Hepatocyte (in vitro differentiated cells): Measurements from ENCODE around the gene KLHL17. TPM values are rescaled to one million over a fixed set of nuclear protein-coding genes. Genes with fewer than 3 reads are reported as not detected.
A peak's percentile ranks its signal among the peaks of the same experiment; 100 is the strongest.
"Not testable (repeated sequence)": the region's sequence is repeated elsewhere in the genome, so short reads cannot be mapped to it uniquely, and the experiment has no call there.

Experiments used
- DNase-seq: peaks from one replicate; pipeline ENCODE4 v3.0.0-alpha.2; 2016; ENCODE audit warnings: low spot score
- H2AFZ ChIP-seq: fragments of 200-600 bp; sonication (generic); 2 replicates; pipeline ENCODE4 v1.6.0; 2016; ENCODE audit warnings: antibody characterized with exemption, mild to moderate bottlenecking
- H3K27ac ChIP-seq: fragments of 200-600 bp; sonication (generic); 2 replicates; pipeline ENCODE4 v1.5.1; 2016; ENCODE audit warnings: mild to moderate bottlenecking
- H3K27me3 ChIP-seq: fragments of 200-600 bp; sonication (generic); 2 replicates; pipeline ENCODE4 v1.6.1; 2016
- H3K36me3 ChIP-seq: fragments of 200-600 bp; sonication (generic); replicated peaks from 2 replicates; pipeline ENCODE4 v1.5.1; 2016; ENCODE audit warnings: low read depth; ENCODE audit not compliant: insufficient read depth
- H3K4me1 ChIP-seq: fragments of 200-600 bp; sonication (generic); 2 replicates; pipeline ENCODE4 v1.5.1; 2016; ENCODE audit warnings: mild to moderate bottlenecking, moderate library complexity; ENCODE audit not compliant: insufficient read depth
- H3K4me2 ChIP-seq: fragments of 200-600 bp; sonication (generic); 2 replicates; pipeline ENCODE4 v1.6.0; 2016
- H3K4me3 ChIP-seq: fragments of 200-600 bp; sonication (generic); 2 replicates; pipeline ENCODE4 v1.5.1; 2016; ENCODE audit warnings: mild to moderate bottlenecking
- H3K79me2 ChIP-seq: fragments of 200-600 bp; sonication (generic); 2 replicates; pipeline ENCODE4 v1.6.0; 2017; ENCODE audit warnings: mild to moderate bottlenecking
- H3K9me2 ChIP-seq: fragments of 200-600 bp; sonication (generic); replicated peaks from 2 replicates; pipeline ENCODE4 v1.6.0; 2017; ENCODE audit warnings: mild to moderate bottlenecking; ENCODE audit not compliant: insufficient read depth
- H3K9me3 ChIP-seq: fragments of 200-600 bp; sonication (generic); 2 replicates; pipeline ENCODE4 v1.5.1; 2016; ENCODE audit warnings: low read depth, mild to moderate bottlenecking
- H4K20me1 ChIP-seq: fragments of 200-600 bp; sonication (generic); 2 replicates; pipeline ENCODE4 v1.6.0; 2016; ENCODE audit warnings: mild to moderate bottlenecking; ENCODE audit not compliant: insufficient read depth, poor library complexity, severe bottlenecking
- EZH2 ChIP-seq: fragments of 200-600 bp; sonication (generic); IDR thresholded peaks from 2 replicates; pipeline ENCODE4 v1.6.1; 2016; ENCODE audit warnings: antibody characterized with exemption, mild to moderate bottlenecking, borderline replicate concordance
- EZH2phosphoT487 ChIP-seq: fragments of 200-600 bp; sonication (generic); IDR thresholded peaks from one replicate; pipeline ENCODE4 v1.6.1; 2018; ENCODE audit warnings: antibody characterized with exemption, mild to moderate bottlenecking, low read depth, moderate library complexity; ENCODE audit not compliant: unreplicated experiment, severe bottlenecking
- WGBS: methylation state at CpG from one replicate; pipeline ENCODE4 v1.1.6; 2016; ENCODE audit warnings: low lambda C conversion rate; ENCODE audit errors: missing lambda C conversion rate; 5-methylcytosine and 5-hydroxymethylcytosine counted together
- polyA plus RNA-seq: library from polyadenylated mRNA; unstranded; fragments of >200 nt; fragmentation: Nextera tagmentation; extraction: Ambion mirVana; gene quantifications from 2 replicates; pipeline ENCODE4 v1.2.1, GENCODE V29; 2016
- total RNA-seq: library from RNA; depleted of rRNA; stranded (reverse); fragments of >200 nt; gene quantifications from 2 replicates; pipeline ENCODE4 v1.2.3, GENCODE V29; 2014
- TF ChIP-seq, protein P1 (sequence below): fragments of 200-600 bp; sonication (generic); IDR thresholded peaks from 2 replicates; pipeline ENCODE4 v1.5.1; 2016; ENCODE audit warnings: antibody characterized with exemption, mild to moderate bottlenecking; ENCODE audit not compliant: poor library complexity

KLHL17 gene
- total and polyA plus RNA-seq, 2 experiments from 2014 or later = 13.8 to 25.0 TPM

DNA sequence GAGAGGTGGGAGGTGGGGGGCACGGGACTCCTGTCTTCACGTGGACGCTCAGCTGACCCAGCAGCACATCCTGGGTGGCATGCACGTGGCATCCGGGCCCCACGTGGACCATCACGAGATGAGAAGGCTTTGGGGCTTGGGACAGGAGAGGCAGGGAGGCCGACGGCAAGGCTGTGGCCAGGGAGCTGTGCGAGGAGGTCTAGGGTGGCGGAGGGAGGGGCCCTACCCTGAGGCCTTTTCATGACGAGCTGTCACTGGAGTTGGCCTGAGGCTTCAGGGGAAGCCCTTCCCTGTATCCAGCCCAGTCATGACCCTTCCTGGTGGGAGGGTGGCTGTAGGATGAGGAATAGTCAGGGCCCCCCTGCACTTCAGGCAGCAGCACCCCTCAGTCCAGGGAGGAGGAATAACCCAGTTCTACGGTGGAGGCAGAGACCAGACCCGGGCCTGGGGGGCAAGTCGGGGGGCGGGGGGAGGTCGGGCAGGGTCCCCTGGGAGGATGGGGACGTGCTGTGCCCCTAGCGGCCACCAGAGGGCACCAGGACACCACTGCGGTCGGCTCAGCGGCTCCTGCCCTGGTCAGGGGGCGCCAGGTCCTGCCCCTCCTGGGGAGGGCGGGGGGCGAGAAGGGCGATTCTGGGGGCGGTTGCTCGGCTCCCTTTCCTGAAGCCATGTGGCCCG lies 23.6 kb downstream of the KLHL17 start:
- Histone ChIP-seq H3K9me2 (no peaks in the 10 kb centered on the region), H3K4me3 (no peak overlapping the region), H3K36me3 (no peaks in the 10 kb centered on the region), H3K27ac (no peak overlapping the region), H4K20me1 (no peaks in the 10 kb centered on the region), H3K9me3 (no peaks in the 10 kb centered on the region), H3K4me2 (peak overlapping the region; percentile 95), H3K4me1 (no peaks in the 10 kb centered on the region), H3K27me3 (peaks cover 5% of the 10 kb centered on the region), H3K79me2 (no peaks in the 10 kb centered on the region), H2AFZ (peak overlapping the region; percentile 60)
- no peak for TF ChIP-seq EZH2
- no peak for TF ChIP-seq EZH2phosphoT487
- TF ChIP-seq, protein P1, sequence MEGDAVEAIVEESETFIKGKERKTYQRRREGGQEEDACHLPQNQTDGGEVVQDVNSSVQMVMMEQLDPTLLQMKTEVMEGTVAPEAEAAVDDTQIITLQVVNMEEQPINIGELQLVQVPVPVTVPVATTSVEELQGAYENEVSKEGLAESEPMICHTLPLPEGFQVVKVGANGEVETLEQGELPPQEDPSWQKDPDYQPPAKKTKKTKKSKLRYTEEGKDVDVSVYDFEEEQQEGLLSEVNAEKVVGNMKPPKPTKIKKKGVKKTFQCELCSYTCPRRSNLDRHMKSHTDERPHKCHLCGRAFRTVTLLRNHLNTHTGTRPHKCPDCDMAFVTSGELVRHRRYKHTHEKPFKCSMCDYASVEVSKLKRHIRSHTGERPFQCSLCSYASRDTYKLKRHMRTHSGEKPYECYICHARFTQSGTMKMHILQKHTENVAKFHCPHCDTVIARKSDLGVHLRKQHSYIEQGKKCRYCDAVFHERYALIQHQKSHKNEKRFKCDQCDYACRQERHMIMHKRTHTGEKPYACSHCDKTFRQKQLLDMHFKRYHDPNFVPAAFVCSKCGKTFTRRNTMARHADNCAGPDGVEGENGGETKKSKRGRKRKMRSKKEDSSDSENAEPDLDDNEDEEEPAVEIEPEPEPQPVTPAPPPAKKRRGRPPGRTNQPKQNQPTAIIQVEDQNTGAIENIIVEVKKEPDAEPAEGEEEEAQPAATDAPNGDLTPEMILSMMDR = peak; percentile 96
- peak; percentile 69 for DNase-seq
- 32% methylated on average over 20 of the region's 29 CpGs for WGBS

DNA sequence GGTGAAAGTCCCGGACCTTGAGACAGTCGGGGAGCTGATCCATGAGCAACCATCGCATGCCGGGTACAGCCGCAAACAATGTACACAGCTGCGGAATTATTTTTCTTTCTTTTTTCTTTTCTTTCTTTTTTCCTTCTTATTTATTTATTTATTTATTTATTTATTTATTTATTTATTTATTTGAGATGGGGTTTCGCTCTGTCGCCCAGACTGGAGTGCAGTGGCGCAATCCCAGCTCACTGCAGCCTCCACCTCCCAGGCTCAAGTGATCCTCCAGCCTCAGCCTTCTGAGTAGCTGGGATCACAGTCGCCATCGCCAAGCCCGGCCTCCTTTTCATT lies 24.1 kb downstream of the KLHL17 start:
- Histone ChIP-seq H3K4me3 (no peak overlapping the region), H2AFZ (peak overlapping the region; percentile 60), H3K4me2 (peak overlapping the region; percentile 95), H3K9me2 (no peaks in the 10 kb centered on the region), H3K27ac (no peak overlapping the region), H3K27me3 (peaks cover 6% of the 10 kb centered on the region), H3K9me3 (no peaks in the 10 kb centered on the region), H3K36me3 (no peaks in the 10 kb centered on the region), H3K4me1 (no peaks in the 10 kb centered on the region), H4K20me1 (no peaks in the 10 kb centered on the region), H3K79me2 (no peaks in the 10 kb centered on the region)
- 61% methylated on average over 11 of the region's 12 CpGs for WGBS
- TF ChIP-seq, protein P1 = no peak
- TF ChIP-seq EZH2 = no peak
- no peak for TF ChIP-seq EZH2phosphoT487
- DNase-seq = no peak

DNA sequence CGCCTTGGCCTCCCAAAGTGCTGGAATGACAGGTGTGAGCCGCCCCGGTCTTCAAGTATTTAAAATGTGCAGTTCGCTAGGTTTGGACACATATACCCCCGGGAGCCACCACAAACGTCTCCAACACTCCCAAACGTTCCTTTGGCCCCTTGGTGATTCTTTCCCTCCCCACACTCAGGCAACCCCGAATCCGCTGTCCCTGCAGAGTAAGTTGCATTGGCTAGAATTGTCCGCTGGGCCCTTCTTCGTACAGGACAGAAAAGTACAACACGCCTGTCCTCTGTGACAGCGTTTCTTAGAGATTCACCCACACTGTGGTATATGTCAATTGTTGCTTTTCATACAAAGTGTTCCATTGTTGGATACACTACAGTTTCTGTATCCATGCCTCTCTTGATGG lies 24.7 kb downstream of the KLHL17 start:
- no peaks in the 10 kb centered on the region for H3K9me3 ChIP-seq
- H3K9me2 ChIP-seq = no peaks in the 10 kb centered on the region
- no peaks in the 10 kb centered on the region for H4K20me1 ChIP-seq
- peaks cover 9% of the 10 kb centered on the region for H3K27me3 ChIP-seq
- no peak overlapping the region for H2AFZ ChIP-seq
- H3K27ac ChIP-seq = no peak overlapping the region
- H3K36me3 ChIP-seq = no peaks in the 10 kb centered on the region
- TF ChIP-seq, protein P1 = no peak
- TF ChIP-seq EZH2phosphoT487 (no peak), EZH2 (no peak)
- H3K79me2 ChIP-seq = no peaks in the 10 kb centered on the region
- WGBS = 81% methylated on average over 13 of the region's 13 CpGs
- no peaks in the 10 kb centered on the region for H3K4me1 ChIP-seq
- no peak overlapping the region for H3K4me3 ChIP-seq
- no peak overlapping the region for H3K4me2 ChIP-seq
- DNase-seq = no peak

DNA sequence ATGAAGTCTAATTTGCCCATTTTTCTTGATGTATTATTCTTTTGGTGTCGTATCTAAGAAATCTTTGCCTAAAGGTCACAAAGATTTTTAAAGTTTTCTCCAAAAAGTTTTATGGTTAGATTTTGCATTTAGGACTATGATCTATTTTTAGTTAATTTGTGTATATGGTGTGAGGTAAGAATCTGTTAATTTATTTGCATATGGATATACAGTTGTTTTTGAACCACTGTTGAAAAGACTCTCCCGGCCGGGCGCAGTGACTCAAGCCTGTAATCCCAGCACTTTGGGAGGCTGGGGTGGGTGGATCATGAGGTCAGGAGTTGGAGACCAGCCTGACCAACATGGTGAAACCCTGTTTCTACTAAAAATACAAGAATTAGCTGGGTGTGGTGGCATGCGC lies 27.7 kb downstream of the KLHL17 start:
- not testable (repeated sequence) for H2AFZ ChIP-seq, H4K20me1 ChIP-seq, H3K9me2 ChIP-seq, H3K27me3 ChIP-seq, H3K4me2 ChIP-seq, H3K79me2 ChIP-seq, H3K27ac ChIP-seq, H3K9me3 ChIP-seq, H3K36me3 ChIP-seq, H3K4me1 ChIP-seq, DNase-seq, H3K4me3 ChIP-seq
- WGBS = 83% methylated on average over 5 of the region's 5 CpGs

DNA sequence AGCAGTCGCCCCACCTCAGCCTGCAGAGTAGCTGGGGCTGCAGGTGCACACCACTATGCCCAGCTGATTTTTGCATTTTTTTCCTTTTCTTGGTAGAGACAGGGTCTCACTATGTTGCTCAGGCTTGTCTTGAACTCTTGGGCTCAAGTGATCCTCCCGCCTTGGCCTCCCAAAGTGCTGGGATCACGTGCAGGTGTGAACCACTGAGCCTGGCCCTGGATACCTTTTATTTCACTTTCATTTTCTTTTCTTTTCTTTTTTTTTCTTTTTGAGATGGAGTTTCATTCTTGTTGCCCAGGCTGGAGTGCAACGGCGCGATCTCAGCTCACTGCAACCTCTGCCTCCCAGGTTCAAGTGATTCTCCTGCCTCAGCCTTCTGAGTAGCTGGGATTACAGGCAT lies 30.9 kb downstream of the KLHL17 start:
- not testable (repeated sequence) for H3K9me2 ChIP-seq, H3K4me3 ChIP-seq, H3K79me2 ChIP-seq, H3K4me2 ChIP-seq, H4K20me1 ChIP-seq, H3K27ac ChIP-seq, DNase-seq, H2AFZ ChIP-seq, H3K9me3 ChIP-seq, H3K27me3 ChIP-seq, H3K36me3 ChIP-seq, H3K4me1 ChIP-seq
- WGBS = 90% methylated on average over 6 of the region's 6 CpGs
